ENCODE measurements around the gene ST6GALNAC3.
"Not testable (repeated sequence)": the region's sequence is repeated elsewhere in the genome, so short reads cannot be mapped to it uniquely, and the experiment has no call there.

ST6GALNAC3 gene

DNA sequence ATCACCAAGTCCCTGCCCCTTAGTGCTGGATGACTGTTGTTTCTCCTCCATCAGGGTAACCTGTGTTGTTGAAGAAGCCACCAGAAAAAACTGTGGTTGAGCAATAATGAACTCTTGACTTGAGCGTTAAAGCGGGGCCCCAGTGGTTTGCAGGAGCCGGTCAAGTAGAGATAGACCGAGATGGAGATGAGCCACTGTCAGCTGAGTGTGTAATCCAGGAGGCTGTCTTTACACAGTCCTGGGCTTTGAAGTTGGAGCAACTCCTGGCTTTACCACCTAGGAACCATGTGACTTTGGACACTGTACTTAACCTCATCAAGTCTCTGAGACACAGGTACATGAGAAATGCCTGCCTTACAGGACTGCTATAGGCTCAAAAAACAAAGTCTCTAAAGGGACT, 158.1 kb downstream of the ST6GALNAC3 start:
- Histone ChIP-seq H3K9me3 (ENCODE audit: control insufficient read depth, low read depth, low read length) (no peaks in the 10 kb centered on the region), H3K9ac (ENCODE audit: low read length) (no peak overlapping the region), H3K36me3 (ENCODE audit: control insufficient read depth, low read depth, low read length) (no peaks in the 10 kb centered on the region), H3K27me3 (ENCODE audit: control insufficient read depth, insufficient read depth, low read length) (no peaks in the 10 kb centered on the region), H3K4me3 (ENCODE audit: low read length) (no peak overlapping the region), H3K27ac (ENCODE audit: low read length) (no peak overlapping the region), H3K4me1 (ENCODE audit: control insufficient read depth, low read depth, low read length) (peaks cover 58% of the 10 kb centered on the region)

DNA sequence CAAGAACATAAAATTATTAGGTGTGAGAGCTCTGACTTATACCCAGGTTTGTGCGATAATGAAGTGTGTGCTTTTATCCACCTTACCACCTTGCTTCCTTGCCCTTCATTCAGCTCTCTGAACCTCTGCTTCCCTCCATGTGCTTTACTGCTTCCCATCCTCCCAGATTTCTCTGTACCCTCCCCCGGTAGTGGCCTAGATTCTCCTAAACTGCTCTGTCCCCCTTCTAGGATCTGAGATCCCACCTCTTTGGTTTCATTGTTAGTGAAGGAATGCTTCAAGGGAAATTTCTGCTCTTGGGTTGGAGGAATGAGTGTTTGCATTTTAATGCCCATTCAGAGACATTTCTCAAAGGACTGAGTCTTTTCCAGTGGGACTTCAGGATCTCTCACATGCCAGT, 159.5 kb downstream of the ST6GALNAC3 start:
- Histone ChIP-seq H3K4me1 (ENCODE audit: control insufficient read depth, low read depth, low read length) (peaks cover 61% of the 10 kb centered on the region), H3K4me3 (ENCODE audit: low read length) (no peak overlapping the region), H3K27ac (ENCODE audit: low read length) (no peak overlapping the region), H3K27me3 (ENCODE audit: control insufficient read depth, insufficient read depth, low read length) (no peaks in the 10 kb centered on the region), H3K9ac (ENCODE audit: low read length) (no peak overlapping the region), H3K36me3 (ENCODE audit: control insufficient read depth, low read depth, low read length) (no peaks in the 10 kb centered on the region), H3K9me3 (ENCODE audit: control insufficient read depth, low read depth, low read length) (no peaks in the 10 kb centered on the region)

DNA sequence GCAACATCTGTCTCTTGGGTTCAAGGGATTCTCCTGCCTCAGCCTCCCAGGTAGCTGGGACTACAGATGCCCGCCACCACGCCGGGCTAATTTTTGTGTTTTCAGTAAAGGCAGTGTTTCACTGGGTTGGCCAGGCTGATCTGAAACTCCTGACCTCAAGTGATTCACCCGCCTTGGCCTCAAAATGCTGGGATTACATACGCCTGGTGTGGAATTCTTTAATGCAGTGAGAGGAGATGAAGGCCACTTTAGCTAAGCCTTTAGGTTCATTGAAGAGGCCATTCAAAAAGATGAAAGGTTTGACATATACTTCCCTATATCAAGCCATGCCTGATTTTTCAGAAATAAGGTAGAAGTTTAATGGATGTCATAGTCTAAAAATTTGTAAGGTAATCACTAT, 162.7 kb downstream of the ST6GALNAC3 start:
- no peaks in the 10 kb centered on the region for H3K36me3 ChIP-seq (ENCODE audit: control insufficient read depth, low read depth, low read length)
- H3K9ac ChIP-seq (ENCODE audit: low read length) = no peak overlapping the region
- H3K4me1 ChIP-seq (ENCODE audit: control insufficient read depth, low read depth, low read length) = peaks cover 43% of the 10 kb centered on the region
- H3K4me3 ChIP-seq (ENCODE audit: low read length) = no peak overlapping the region
- H3K27ac ChIP-seq (ENCODE audit: low read length) = no peak overlapping the region
- H3K9me3 ChIP-seq (ENCODE audit: control insufficient read depth, low read depth, low read length) = no peaks in the 10 kb centered on the region
- H3K27me3 ChIP-seq (ENCODE audit: control insufficient read depth, insufficient read depth, low read length) = no peaks in the 10 kb centered on the region

DNA sequence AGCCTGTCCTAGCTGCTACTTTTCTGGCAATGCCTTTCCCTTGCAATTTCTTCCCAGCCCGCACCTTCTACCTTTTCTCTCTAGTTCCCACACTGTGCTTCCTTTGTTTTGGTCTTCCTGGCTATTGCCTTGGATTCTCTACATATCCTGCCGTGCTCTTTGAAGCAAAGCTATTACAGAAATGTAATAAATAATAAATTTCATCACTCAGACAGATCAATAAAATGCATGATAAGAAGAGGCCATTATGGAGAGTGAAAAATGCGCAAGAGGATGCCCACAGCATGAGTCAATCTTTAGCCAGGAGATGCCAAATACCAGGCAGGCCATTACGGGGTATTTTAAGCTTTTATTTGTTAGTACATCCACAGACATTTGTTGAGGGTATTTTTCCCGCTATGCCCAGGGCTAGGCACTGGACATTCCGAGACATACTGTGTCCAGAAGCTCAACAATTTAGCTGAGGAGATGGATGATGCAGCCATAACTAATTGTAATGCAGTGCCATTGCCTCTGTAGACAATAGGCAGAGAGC, 163.6 kb downstream of the ST6GALNAC3 start:
- no peak overlapping the region for H3K4me3 ChIP-seq (ENCODE audit: low read length)
- H3K4me1 ChIP-seq (ENCODE audit: control insufficient read depth, low read depth, low read length) = peaks cover 42% of the 10 kb centered on the region
- no peaks in the 10 kb centered on the region for H3K27me3 ChIP-seq (ENCODE audit: control insufficient read depth, insufficient read depth, low read length)
- no peaks in the 10 kb centered on the region for H3K9me3 ChIP-seq (ENCODE audit: control insufficient read depth, low read depth, low read length)
- H3K36me3 ChIP-seq (ENCODE audit: control insufficient read depth, low read depth, low read length) = no peaks in the 10 kb centered on the region
- H3K9ac ChIP-seq (ENCODE audit: low read length) = no peak overlapping the region
- H3K27ac ChIP-seq (ENCODE audit: low read length) = no peak overlapping the region

DNA sequence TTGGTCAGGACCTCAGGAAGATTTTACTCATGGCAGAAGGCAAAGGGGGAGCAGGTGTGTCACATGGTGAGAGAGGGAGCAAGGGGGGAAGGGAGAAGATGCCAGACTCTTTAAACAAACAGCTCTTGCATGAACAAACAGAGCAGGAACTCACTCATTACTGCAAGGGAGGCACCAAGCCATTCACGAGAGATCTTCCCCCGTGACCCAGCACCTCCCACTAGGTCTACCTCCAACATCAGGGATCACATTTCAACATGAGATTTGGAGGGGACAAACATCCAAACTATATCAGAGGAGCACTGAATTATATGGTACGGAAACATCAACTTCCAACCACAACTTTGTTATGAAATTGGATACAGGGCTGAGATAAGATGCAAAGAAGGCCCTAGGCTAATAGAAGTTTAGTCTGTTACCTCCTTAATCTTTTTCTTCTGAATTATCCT, 164.9 kb downstream of the ST6GALNAC3 start:
- Histone ChIP-seq H3K4me3 (ENCODE audit: low read length) (no peak overlapping the region), H3K4me1 (ENCODE audit: control insufficient read depth, low read depth, low read length) (peaks cover 34% of the 10 kb centered on the region), H3K27me3 (ENCODE audit: control insufficient read depth, insufficient read depth, low read length) (no peaks in the 10 kb centered on the region), H3K27ac (ENCODE audit: low read length) (no peak overlapping the region), H3K36me3 (ENCODE audit: control insufficient read depth, low read depth, low read length) (no peaks in the 10 kb centered on the region), H3K9ac (ENCODE audit: low read length) (no peak overlapping the region), H3K9me3 (ENCODE audit: control insufficient read depth, low read depth, low read length) (no peaks in the 10 kb centered on the region)

DNA sequence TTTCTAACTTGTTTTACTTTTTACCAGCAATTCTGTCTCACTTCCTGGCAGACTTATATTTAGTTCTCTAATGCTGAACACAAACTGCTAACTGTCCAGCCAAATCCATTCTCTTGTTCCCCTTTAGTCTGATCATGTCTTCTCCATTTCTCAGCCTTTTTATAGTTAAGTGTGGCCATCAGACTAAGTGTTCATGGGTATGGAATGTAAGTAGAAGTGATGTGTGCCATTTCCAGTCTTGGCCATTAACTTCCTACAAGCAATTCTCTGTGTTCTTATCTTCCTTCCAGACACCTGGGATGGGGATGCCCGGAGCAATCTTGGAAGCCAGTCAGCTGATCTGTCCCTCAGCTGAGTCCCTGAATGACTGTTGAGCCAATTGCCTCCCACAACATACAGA, 165.8 kb downstream of the ST6GALNAC3 start:
- no peaks in the 10 kb centered on the region for H3K36me3 ChIP-seq (ENCODE audit: control insufficient read depth, low read depth, low read length)
- H3K27ac ChIP-seq (ENCODE audit: low read length) = no peak overlapping the region
- no peaks in the 10 kb centered on the region for H3K9me3 ChIP-seq (ENCODE audit: control insufficient read depth, low read depth, low read length)
- no peak overlapping the region for H3K9ac ChIP-seq (ENCODE audit: low read length)
- H3K4me3 ChIP-seq (ENCODE audit: low read length) = no peak overlapping the region
- H3K27me3 ChIP-seq (ENCODE audit: control insufficient read depth, insufficient read depth, low read length) = no peaks in the 10 kb centered on the region
- peaks cover 31% of the 10 kb centered on the region for H3K4me1 ChIP-seq (ENCODE audit: control insufficient read depth, low read depth, low read length)

DNA sequence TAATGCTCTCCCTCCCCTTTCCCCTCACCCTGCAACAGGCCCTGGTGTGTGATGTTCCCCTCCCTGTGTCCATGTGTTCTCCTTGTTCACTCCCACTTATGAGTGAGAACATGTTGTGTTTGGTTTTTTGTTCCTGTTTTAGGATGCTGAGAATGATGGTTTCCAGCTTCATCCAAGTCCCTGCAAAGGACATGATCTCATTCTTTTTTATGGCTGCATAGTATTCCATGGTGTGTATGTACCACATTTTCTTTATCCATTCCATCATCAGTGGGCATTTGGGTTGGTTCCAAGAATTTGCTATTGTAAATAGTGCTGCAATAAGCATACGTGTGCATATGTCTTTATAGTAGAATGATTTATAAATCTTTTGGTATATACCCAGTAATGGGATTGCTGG, 168.0 kb downstream of the ST6GALNAC3 start:
- not testable (repeated sequence) for H3K27ac ChIP-seq (ENCODE audit: low read length); H3K36me3 ChIP-seq (ENCODE audit: control insufficient read depth, low read depth, low read length); H3K4me3 ChIP-seq (ENCODE audit: low read length); H3K9me3 ChIP-seq (ENCODE audit: control insufficient read depth, low read depth, low read length); H3K27me3 ChIP-seq (ENCODE audit: control insufficient read depth, insufficient read depth, low read length); H3K9ac ChIP-seq (ENCODE audit: low read length)
- H3K4me1 ChIP-seq (ENCODE audit: control insufficient read depth, low read depth, low read length) = peaks cover 39% of the 10 kb centered on the region

DNA sequence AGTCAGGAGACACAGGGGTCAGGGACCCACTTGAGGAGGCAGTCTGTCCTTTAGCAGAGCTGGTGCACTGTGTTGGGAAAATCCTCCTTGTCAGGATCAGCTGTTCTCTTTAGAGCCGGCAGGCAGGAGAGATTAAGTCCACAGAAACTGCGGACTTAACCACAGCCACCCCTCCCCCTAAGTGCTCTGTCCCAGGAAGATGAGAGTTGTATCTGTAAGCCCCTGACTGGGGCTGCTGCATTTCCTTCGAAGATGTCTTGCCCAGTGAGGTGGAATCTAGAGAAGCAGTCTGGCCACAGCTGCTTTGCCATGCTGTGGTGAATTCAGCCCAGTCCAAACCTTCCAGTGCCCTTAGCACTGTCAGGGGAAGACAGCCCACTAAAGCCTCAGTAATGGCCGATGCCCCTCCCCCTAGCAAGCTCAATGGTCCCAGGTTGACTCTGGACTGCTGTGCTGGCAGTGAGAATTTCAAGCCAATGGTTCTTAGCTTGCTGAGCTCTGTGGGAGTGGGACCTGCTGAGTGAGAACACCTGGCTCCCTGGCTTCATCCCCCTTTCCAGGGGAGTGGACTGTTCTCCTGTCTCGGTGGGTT, 172.8 kb downstream of the ST6GALNAC3 start:
- H3K4me3 ChIP-seq (ENCODE audit: low read length) = no peak overlapping the region
- H3K36me3 ChIP-seq (ENCODE audit: control insufficient read depth, low read depth, low read length) = no peaks in the 10 kb centered on the region
- H3K9me3 ChIP-seq (ENCODE audit: control insufficient read depth, low read depth, low read length) = no peaks in the 10 kb centered on the region
- H3K4me1 ChIP-seq (ENCODE audit: control insufficient read depth, low read depth, low read length) = peaks cover 24% of the 10 kb centered on the region
- H3K27ac ChIP-seq (ENCODE audit: low read length) = no peak overlapping the region
- no peak overlapping the region for H3K9ac ChIP-seq (ENCODE audit: low read length)
- no peaks in the 10 kb centered on the region for H3K27me3 ChIP-seq (ENCODE audit: control insufficient read depth, insufficient read depth, low read length)

DNA sequence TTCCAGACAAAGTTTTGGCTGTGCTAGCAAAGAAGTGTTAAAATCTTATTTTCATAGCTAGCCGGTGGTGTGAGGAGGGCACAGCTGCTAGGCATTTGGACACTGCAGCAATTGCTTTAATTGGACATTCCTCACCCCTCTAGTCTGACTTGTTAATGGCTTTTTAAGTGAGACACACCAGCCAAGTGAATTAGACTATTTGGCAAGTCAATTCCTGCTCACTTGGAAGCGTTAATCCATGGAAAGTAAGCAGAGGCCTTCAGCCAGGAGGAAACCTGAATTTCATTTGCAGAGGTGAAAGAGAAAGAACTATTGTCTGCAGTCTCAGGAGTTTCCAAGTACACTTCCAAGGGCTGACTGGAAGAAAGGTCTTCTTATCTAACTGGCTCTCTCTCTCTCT, 175.7 kb downstream of the ST6GALNAC3 start:
- Histone ChIP-seq H3K36me3 (ENCODE audit: control insufficient read depth, low read depth, low read length) (no peaks in the 10 kb centered on the region), H3K4me3 (ENCODE audit: low read length) (no peak overlapping the region), H3K27ac (ENCODE audit: low read length) (no peak overlapping the region), H3K9me3 (ENCODE audit: control insufficient read depth, low read depth, low read length) (no peaks in the 10 kb centered on the region), H3K9ac (ENCODE audit: low read length) (no peak overlapping the region), H3K4me1 (ENCODE audit: control insufficient read depth, low read depth, low read length) (peaks cover 35% of the 10 kb centered on the region), H3K27me3 (ENCODE audit: control insufficient read depth, insufficient read depth, low read length) (no peaks in the 10 kb centered on the region)

DNA sequence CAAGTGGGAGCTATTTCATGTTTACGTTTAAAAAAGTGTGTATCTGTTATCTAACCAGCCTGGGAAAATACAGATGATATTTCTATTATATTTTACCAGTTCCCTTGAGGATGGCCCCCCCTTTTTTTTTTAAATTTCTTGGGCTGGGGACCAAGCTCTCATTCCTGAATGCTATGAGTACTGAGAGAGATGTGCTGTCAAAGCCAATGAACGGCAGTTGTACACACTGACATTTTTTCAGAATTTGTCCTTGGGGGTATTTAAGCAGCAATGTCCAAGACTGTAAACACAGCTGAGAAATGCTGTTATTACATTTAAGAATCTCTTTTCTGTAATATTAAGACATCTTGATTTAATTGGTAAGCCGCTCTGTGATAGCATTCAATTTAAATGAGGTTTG, 177.9 kb downstream of the ST6GALNAC3 start:
- Histone ChIP-seq H3K4me3 (ENCODE audit: low read length) (no peak overlapping the region), H3K4me1 (ENCODE audit: control insufficient read depth, low read depth, low read length) (peaks cover 29% of the 10 kb centered on the region), H3K36me3 (ENCODE audit: control insufficient read depth, low read depth, low read length) (no peaks in the 10 kb centered on the region), H3K9ac (ENCODE audit: low read length) (no peak overlapping the region), H3K9me3 (ENCODE audit: control insufficient read depth, low read depth, low read length) (no peaks in the 10 kb centered on the region), H3K27me3 (ENCODE audit: control insufficient read depth, insufficient read depth, low read length) (no peaks in the 10 kb centered on the region), H3K27ac (ENCODE audit: low read length) (no peak overlapping the region)

DNA sequence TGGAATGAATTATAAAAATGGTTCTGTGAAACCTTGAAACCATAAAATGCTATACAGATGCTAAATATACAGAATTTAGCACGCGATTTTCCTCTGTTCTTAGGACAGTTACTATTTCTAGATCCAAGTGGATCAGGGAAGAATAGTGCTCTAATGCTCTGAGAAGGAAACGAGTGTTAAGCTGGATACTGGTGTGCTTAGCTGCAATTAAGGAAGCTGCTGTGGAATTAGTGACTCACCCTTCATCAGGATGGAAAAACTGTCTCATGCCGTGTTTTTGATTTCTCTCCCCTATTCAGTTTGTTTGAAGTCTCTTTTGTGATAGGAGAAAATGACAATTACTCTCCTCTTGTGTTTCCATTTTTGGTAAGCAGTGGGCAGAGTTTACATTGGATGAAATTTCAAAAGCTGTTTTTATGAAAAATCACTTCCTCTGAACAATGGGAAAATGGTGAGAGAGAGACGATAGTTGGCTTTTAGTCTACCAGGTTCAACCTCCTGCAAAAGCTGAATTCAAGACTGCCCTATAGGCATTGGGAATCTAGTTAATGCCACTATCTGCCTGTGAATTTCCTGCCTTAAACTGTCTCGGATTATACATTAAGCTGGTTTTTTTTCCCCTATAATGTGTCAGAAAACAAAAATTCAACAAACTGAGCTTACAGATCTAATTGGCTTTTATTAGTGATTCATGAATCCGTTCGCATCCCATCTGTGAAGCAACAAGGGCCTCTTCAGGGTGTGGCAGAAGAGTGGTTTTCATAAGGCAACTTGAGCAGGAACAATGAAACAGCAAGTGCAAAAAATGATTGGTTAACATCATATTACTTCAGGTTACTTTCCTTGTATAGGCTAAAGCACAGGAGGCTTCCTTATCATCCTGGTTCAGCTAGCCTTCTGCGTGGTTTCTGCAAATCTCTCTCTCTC, 179.8 kb downstream of the ST6GALNAC3 start:
- H3K4me3 ChIP-seq (ENCODE audit: low read length) = no peak overlapping the region
- H3K27me3 ChIP-seq (ENCODE audit: control insufficient read depth, insufficient read depth, low read length) = no peaks in the 10 kb centered on the region
- no peak overlapping the region for H3K27ac ChIP-seq (ENCODE audit: low read length)
- no peak overlapping the region for H3K9ac ChIP-seq (ENCODE audit: low read length)
- peaks cover 26% of the 10 kb centered on the region for H3K4me1 ChIP-seq (ENCODE audit: control insufficient read depth, low read depth, low read length)
- no peaks in the 10 kb centered on the region for H3K9me3 ChIP-seq (ENCODE audit: control insufficient read depth, low read depth, low read length)
- H3K36me3 ChIP-seq (ENCODE audit: control insufficient read depth, low read depth, low read length) = no peaks in the 10 kb centered on the region

Measured in iPS-18a (cell line).